Mucosa of rectum (tissue), 2 donors: ENCODE results near the gene HES3.

Experiments used
- H3K27ac ChIP-seq, 2 donors: one replicate each; pipeline ENCODE4 v1.7.0; 2013; ENCODE audit warnings: inconsistent platforms in 2 of 2, low read depth in 2 of 2, low read length in 2 of 2
- H3K27me3 ChIP-seq, 2 donors: one replicate each; pipeline ENCODE4 v1.7.0; 2013; ENCODE audit warnings: low read length in 2 of 2; ENCODE audit not compliant: control insufficient read depth in 2 of 2, insufficient read depth in 2 of 2
- H3K36me3 ChIP-seq, 2 donors: one replicate each; pipeline ENCODE4 v1.7.0; 2013; ENCODE audit warnings: low read length in 2 of 2; ENCODE audit not compliant: control insufficient read depth in 2 of 2, insufficient read depth in 2 of 2
- H3K4me1 ChIP-seq, 2 donors: one replicate each; pipeline ENCODE4 v1.7.0; 2013; ENCODE audit warnings: low read length in 2 of 2, mild to moderate bottlenecking in 1 of 2; ENCODE audit not compliant: control insufficient read depth in 2 of 2, insufficient read depth in 2 of 2
- H3K4me3 ChIP-seq, 2 donors: one replicate each; pipeline ENCODE4 v1.7.0; 2013; ENCODE audit warnings: low read length in 2 of 2
- H3K9ac ChIP-seq, 2 donors: one replicate each; pipeline ENCODE4 v1.7.0; 2013; ENCODE audit warnings: low read length in 2 of 2, low read depth in 1 of 2, mild to moderate bottlenecking in 1 of 2
- H3K9me3 ChIP-seq, 2 donors: one replicate each; pipeline ENCODE4 v1.7.0; 2013; ENCODE audit warnings: low read length in 2 of 2; ENCODE audit not compliant: control insufficient read depth in 2 of 2
- donor health status: healthy.
- donor health status: Normal muscosa, but diverticular disease.

Gene HES3

GRCh38 chr1:6237093-6237492 lies 6.9 kb upstream of the HES3 start:
- Histone ChIP-seq H3K27me3 (peaks cover 17% of the 10 kb centered on the region in 2 donors), H3K4me3 (no peak overlapping the region)

GRCh38 chr1:6239213-6239752 lies 4.7 kb upstream of the HES3 start:
- peaks cover 9 to 10% of the 10 kb centered on the region in 2 donors for H3K4me1 ChIP-seq
- H3K9me3 ChIP-seq = no peaks in the 10 kb centered on the region
- no peak overlapping the region for H3K27ac ChIP-seq
- H3K9ac ChIP-seq = no peak overlapping the region
- no peak overlapping the region for H3K4me3 ChIP-seq
- no peaks in the 10 kb centered on the region for H3K36me3 ChIP-seq
- H3K27me3 ChIP-seq = peaks cover 27 to 31% of the 10 kb centered on the region in 2 donors

More at GRCh38 chr1:6237093-6237492, 6.9 kb upstream of the HES3 start:
- no peaks in the 10 kb centered on the region for H3K9me3 ChIP-seq
- H3K36me3 ChIP-seq = peaks cover 5 to 7% of the 10 kb centered on the region in 2 donors
- no peak overlapping the region for H3K9ac ChIP-seq
- peaks cover 9 to 10% of the 10 kb centered on the region in 2 donors for H3K4me1 ChIP-seq
- H3K27ac ChIP-seq = no peak overlapping the region

GRCh38 chr1:6239950-6240768 lies 3.8 kb upstream of the HES3 start:
- H3K36me3 ChIP-seq = no peaks in the 10 kb centered on the region
- H3K27me3 ChIP-seq = peaks cover 30 to 31% of the 10 kb centered on the region in 2 donors
- H3K27ac ChIP-seq = no peak overlapping the region
- peaks cover under 1 to 1% of the 10 kb centered on the region in 2 donors for H3K4me1 ChIP-seq
- H3K9ac ChIP-seq = no peak overlapping the region
- no peaks in the 10 kb centered on the region for H3K9me3 ChIP-seq
- no peak overlapping the region for H3K4me3 ChIP-seq

GRCh38 chr1:6241107-6241886 lies 2.7 kb upstream of the HES3 start:
- H3K4me3 ChIP-seq = no peak overlapping the region
- H3K9me3 ChIP-seq = no peaks in the 10 kb centered on the region
- peaks cover 34% of the 10 kb centered on the region in 2 donors for H3K27me3 ChIP-seq
- no peak overlapping the region for H3K9ac ChIP-seq
- peaks cover 5% of the 10 kb centered on the region in 2 donors for H3K4me1 ChIP-seq
- no peaks in the 10 kb centered on the region for H3K36me3 ChIP-seq
- H3K27ac ChIP-seq = no peak overlapping the region

- Histone ChIP-seq H3K27me3 (peaks cover 34 to 39% of the 10 kb centered on the region in 2 donors), H3K36me3 (no peaks in the 10 kb centered on the region), H3K9me3 (no peaks in the 10 kb centered on the region), H3K4me3 (no peak overlapping the region), H3K27ac (no peak overlapping the region), H3K4me1 (peaks cover 8% of the 10 kb centered on the region in 2 donors), H3K9ac (no peak overlapping the region)
These were observed 1.9 kb upstream of the HES3 start for GRCh38 chr1:6241887-6242740.

GRCh38 chr1:6243053-6243834 lies 735 bp upstream of the HES3 start:
- Histone ChIP-seq H3K4me1 (peaks cover 8% of the 10 kb centered on the region in 2 donors), H3K4me3 (no peak overlapping the region), H3K9me3 (no peaks in the 10 kb centered on the region), H3K27me3 (peaks cover 34 to 45% of the 10 kb centered on the region in 2 donors), H3K27ac (no peak overlapping the region), H3K9ac (no peak overlapping the region), H3K36me3 (no peaks in the 10 kb centered on the region)

- H3K4me3 ChIP-seq = no peak overlapping the region
- peaks cover 8 to 11% of the 10 kb centered on the region in 2 donors for H3K4me1 ChIP-seq
- H3K9me3 ChIP-seq = no peaks in the 10 kb centered on the region
- H3K27ac ChIP-seq = no peak overlapping the region
- H3K9ac ChIP-seq = no peak overlapping the region
- H3K27me3 ChIP-seq = peaks cover 34 to 50% of the 10 kb centered on the region in 2 donors
- H3K36me3 ChIP-seq = no peaks in the 10 kb centered on the region
These were observed 546 bp downstream of the HES3 start for GRCh38 chr1:6244401-6245049.

- Histone ChIP-seq H3K9ac (no peak overlapping the region), H3K27ac (no peak overlapping the region), H3K36me3 (no peaks in the 10 kb centered on the region), H3K4me1 (peaks cover 13 to 14% of the 10 kb centered on the region in 2 donors), H3K9me3 (no peaks in the 10 kb centered on the region), H3K27me3 (peaks cover 37 to 49% of the 10 kb centered on the region in 2 donors), H3K4me3 (no peak overlapping the region)
These were observed 1.3 kb downstream of the HES3 start for GRCh38 chr1:6245086-6245868.
